ENCODE results near the gene SOX5. TPM values are rescaled to one million over a fixed set of nuclear protein-coding genes. Genes with fewer than 3 reads are reported as not detected.
"Not testable (repeated sequence)": the region's sequence is repeated elsewhere in the genome, so short reads cannot be mapped to it uniquely, and the experiment has no call there.

Gene SOX5
- polyA plus RNA-seq, 4 donors, result 0.81 to 5.1 (median 1.3) TPM; not detected in 1

DNA sequence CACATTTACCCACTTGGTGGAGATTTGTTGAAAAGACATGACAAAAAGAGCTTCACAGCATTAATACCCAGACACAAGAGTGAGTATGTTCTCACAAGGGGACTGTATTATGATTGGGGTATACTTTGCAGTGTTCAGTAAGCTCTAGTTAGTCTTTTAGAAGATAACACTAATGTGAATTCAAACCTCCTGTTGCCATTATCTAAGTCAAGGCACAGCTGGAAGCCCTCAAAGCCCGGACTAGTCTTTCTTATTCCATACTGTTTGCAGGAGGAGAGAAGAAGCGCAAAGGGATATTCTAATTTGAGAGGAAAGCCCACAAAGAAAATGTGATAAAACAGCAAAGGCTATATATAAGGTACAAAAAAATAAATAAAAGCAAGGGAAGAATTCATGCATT lies 445.9 kb downstream of the SOX5 start:
- Histone ChIP-seq H3K36me3 (ENCODE audit: control insufficient read depth in 3 of 3, insufficient read depth in 2 of 3, low read depth in 1 of 3, low read length in 3 of 3) (no peaks in the 10 kb centered on the region), H3K27me3 (ENCODE audit: control insufficient read depth in 3 of 3, insufficient read depth in 3 of 3, low read length in 3 of 3) (no peaks in the 10 kb centered on the region), H3K4me1 (ENCODE audit: control insufficient read depth in 3 of 3, insufficient read depth in 2 of 3, low read depth in 1 of 3, low read length in 2 of 3) (no peaks in the 10 kb centered on the region), H3K9me3 (ENCODE audit: control insufficient read depth in 2 of 2, insufficient read depth in 1 of 2, low read depth in 1 of 2, low read length in 1 of 2) (peaks cover 0 to 5% of the 10 kb centered on the region in 2 donors), H3K4me3 (ENCODE audit: low read depth in 1 of 3, low read length in 3 of 3) (no peak overlapping the region), H3K27ac (ENCODE audit: low read depth in 1 of 3, low read length in 2 of 3) (no peak overlapping the region)
- no peak for FAIRE-seq
- DNase-seq, result no peak
- 65 to 73% (median 69%) methylated on average over 2 of the region's 2 CpGs for WGBS, 3 donors

GRCh38 chr12:23502259-23502658 lies 447.2 kb downstream of the SOX5 start:
- Histone ChIP-seq H3K27ac (ENCODE audit: low read depth in 1 of 3, low read length in 2 of 3) (no peak overlapping the region), H3K4me3 (ENCODE audit: low read depth in 1 of 3, low read length in 3 of 3) (no peak overlapping the region), H3K36me3 (ENCODE audit: control insufficient read depth in 3 of 3, insufficient read depth in 2 of 3, low read depth in 1 of 3, low read length in 3 of 3) (no peaks in the 10 kb centered on the region), H3K27me3 (ENCODE audit: control insufficient read depth in 3 of 3, insufficient read depth in 3 of 3, low read length in 3 of 3) (no peaks in the 10 kb centered on the region), H3K9me3 (ENCODE audit: control insufficient read depth in 2 of 2, insufficient read depth in 1 of 2, low read depth in 1 of 2, low read length in 1 of 2) (peaks cover 0 to 7% of the 10 kb centered on the region in 2 donors), H3K4me1 (ENCODE audit: control insufficient read depth in 3 of 3, insufficient read depth in 2 of 3, low read depth in 1 of 3, low read length in 2 of 3) (no peaks in the 10 kb centered on the region)
- WGBS, 3 donors, result 57 to 83% (median 75%) methylated on average over 3 of the region's 3 CpGs
- FAIRE-seq, result no peak
- no peak for DNase-seq

DNA sequence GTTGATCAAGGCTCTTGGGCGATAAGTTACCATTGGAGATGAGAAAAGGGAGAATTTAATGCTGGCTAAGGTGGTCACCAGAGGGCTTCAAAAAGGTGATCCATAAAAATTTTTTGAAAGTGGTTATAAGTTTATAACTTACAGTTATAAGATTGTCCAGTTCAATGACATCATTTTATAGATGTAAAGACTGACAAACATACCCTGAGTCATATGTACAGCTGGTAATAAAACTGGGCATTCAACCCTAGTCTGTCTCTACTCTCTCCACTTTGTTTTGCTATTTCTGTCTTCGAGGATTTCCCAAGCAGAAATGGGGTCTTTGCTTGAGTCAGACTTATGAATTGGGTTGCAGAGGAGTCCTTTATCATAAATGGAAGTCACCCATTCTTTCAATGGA lies 454.0 kb downstream of the SOX5 start:
- DNase-seq (no peak), FAIRE-seq (no peak)
- WGBS, 3 donors, result 54 to 72% (median 58%) methylated on average over 2 of the region's 2 CpGs
- H3K27me3 ChIP-seq (ENCODE audit: control insufficient read depth in 3 of 3, insufficient read depth in 3 of 3, low read length in 3 of 3), result no peaks in the 10 kb centered on the region
- H3K4me1 ChIP-seq (ENCODE audit: control insufficient read depth in 3 of 3, insufficient read depth in 2 of 3, low read depth in 1 of 3, low read length in 2 of 3), result no peaks in the 10 kb centered on the region
- no peak overlapping the region for H3K4me3 ChIP-seq (ENCODE audit: low read depth in 1 of 3, low read length in 3 of 3)
- H3K27ac ChIP-seq (ENCODE audit: low read depth in 1 of 3, low read length in 2 of 3), result no peak overlapping the region
- peaks cover 0 to 17% of the 10 kb centered on the region in 2 donors for H3K9me3 ChIP-seq (ENCODE audit: control insufficient read depth in 2 of 2, insufficient read depth in 1 of 2, low read depth in 1 of 2, low read length in 1 of 2)
- H3K36me3 ChIP-seq (ENCODE audit: control insufficient read depth in 3 of 3, insufficient read depth in 2 of 3, low read depth in 1 of 3, low read length in 3 of 3), result no peaks in the 10 kb centered on the region

DNA sequence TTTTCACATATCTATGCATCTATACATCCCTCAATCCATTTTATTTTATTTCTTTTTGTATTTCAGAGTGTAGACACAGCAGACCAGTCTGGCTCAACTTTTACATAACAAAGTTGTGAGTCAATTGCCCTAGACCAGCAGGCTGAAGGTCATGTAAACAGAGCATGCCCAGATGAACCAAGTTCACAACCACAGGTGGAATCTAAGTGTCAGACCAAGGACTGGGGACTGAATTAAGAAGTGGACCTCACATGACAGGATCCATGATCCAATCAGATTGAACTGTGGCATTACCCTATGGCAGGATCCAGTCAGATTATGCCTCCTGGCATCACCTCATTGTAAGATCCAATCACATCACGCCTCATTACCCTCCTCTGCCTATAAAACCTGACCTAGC lies 455.8 kb downstream of the SOX5 start:
- Histone ChIP-seq H3K27me3 (ENCODE audit: control insufficient read depth in 3 of 3, insufficient read depth in 3 of 3, low read length in 3 of 3) (no peaks in the 10 kb centered on the region), H3K27ac (ENCODE audit: low read depth in 1 of 3, low read length in 2 of 3) (no peak overlapping the region), H3K4me3 (ENCODE audit: low read depth in 1 of 3, low read length in 3 of 3) (no peak overlapping the region), H3K9me3 (ENCODE audit: control insufficient read depth in 2 of 2, insufficient read depth in 1 of 2, low read depth in 1 of 2, low read length in 1 of 2) (peaks cover 0 to 14% of the 10 kb centered on the region in 2 donors), H3K36me3 (ENCODE audit: control insufficient read depth in 3 of 3, insufficient read depth in 2 of 3, low read depth in 1 of 3, low read length in 3 of 3) (no peaks in the 10 kb centered on the region), H3K4me1 (ENCODE audit: control insufficient read depth in 3 of 3, insufficient read depth in 2 of 3, low read depth in 1 of 3, low read length in 2 of 3) (no peaks in the 10 kb centered on the region)
- DNase-seq (no peak), FAIRE-seq (no peak)
- 30 to 72% (median 38%) methylated on average over 1 of the region's 1 CpG for WGBS, 3 donors

- WGBS, 3 donors, result 57 to 82% (median 67%) methylated on average over 3 of the region's 3 CpGs
- not testable (repeated sequence) for H3K36me3 ChIP-seq (ENCODE audit: control insufficient read depth in 3 of 3, insufficient read depth in 2 of 3, low read depth in 1 of 3, low read length in 3 of 3); H3K4me1 ChIP-seq (ENCODE audit: control insufficient read depth in 3 of 3, insufficient read depth in 2 of 3, low read depth in 1 of 3, low read length in 2 of 3); H3K4me3 ChIP-seq (ENCODE audit: low read depth in 1 of 3, low read length in 3 of 3); H3K9me3 ChIP-seq (ENCODE audit: control insufficient read depth in 2 of 2, insufficient read depth in 1 of 2, low read depth in 1 of 2, low read length in 1 of 2); FAIRE-seq; H3K27me3 ChIP-seq (ENCODE audit: control insufficient read depth in 3 of 3, insufficient read depth in 3 of 3, low read length in 3 of 3); H3K27ac ChIP-seq (ENCODE audit: low read depth in 1 of 3, low read length in 2 of 3); DNase-seq
Measured at GRCh38 chr12:23491029-23491428, 458.4 kb downstream of the SOX5 start.

DNA sequence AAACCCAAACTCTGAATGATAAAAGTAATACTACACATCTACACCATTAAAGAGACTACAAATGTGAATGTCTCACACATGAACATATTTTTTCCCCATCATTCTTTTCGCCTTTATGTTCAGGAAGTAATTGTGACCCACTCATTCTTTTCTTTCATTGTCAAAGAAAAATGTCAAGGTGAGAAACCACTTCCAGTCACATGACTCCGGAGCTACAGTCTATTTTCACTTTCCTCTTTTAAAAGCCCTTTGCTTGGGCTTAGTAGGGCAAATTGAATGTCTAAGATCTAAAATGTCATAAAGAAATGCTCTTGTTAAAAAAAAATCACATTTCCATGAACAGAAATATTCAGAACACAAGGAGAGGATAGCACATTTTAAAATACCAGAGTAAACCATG lies 461.3 kb downstream of the SOX5 start:
- no peaks in the 10 kb centered on the region for H3K36me3 ChIP-seq (ENCODE audit: control insufficient read depth in 3 of 3, insufficient read depth in 2 of 3, low read depth in 1 of 3, low read length in 3 of 3)
- H3K27me3 ChIP-seq (ENCODE audit: control insufficient read depth in 3 of 3, insufficient read depth in 3 of 3, low read length in 3 of 3), result no peaks in the 10 kb centered on the region
- DNase-seq (no peak), FAIRE-seq (no peak)
- H3K4me3 ChIP-seq (ENCODE audit: low read depth in 1 of 3, low read length in 3 of 3), result no peak overlapping the region
- no peak overlapping the region for H3K27ac ChIP-seq (ENCODE audit: low read depth in 1 of 3, low read length in 2 of 3)
- H3K9me3 ChIP-seq (ENCODE audit: control insufficient read depth in 2 of 2, insufficient read depth in 1 of 2, low read depth in 1 of 2, low read length in 1 of 2), result peaks cover 0 to 6% of the 10 kb centered on the region in 2 donors
- WGBS, 3 donors, result 77 to 80% (median 80%) methylated on average over 2 of the region's 2 CpGs
- H3K4me1 ChIP-seq (ENCODE audit: control insufficient read depth in 3 of 3, insufficient read depth in 2 of 3, low read depth in 1 of 3, low read length in 2 of 3), result no peaks in the 10 kb centered on the region

DNA sequence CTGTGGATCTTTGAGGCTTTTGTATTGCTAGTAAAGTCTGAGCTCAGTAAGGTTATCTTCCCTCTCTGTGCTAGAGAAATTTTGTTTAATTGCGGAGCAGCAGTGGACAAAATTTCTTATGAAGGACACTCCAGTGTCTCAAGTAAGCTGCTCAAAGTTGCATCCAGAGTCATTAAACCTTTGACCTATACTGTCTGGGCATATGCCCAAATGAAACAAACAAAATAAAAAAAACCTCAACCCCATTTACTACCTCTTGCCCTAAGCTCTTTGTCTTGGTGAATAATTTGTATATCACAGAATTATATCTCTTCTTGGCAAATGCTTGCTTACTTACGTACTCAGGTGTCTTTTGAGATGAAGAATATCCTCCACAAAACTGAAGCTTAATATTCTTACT lies 465.2 kb downstream of the SOX5 start:
- Histone ChIP-seq H3K27ac (ENCODE audit: low read depth in 1 of 3, low read length in 2 of 3) (no peak overlapping the region), H3K4me3 (ENCODE audit: low read depth in 1 of 3, low read length in 3 of 3) (no peak overlapping the region), H3K9me3 (ENCODE audit: control insufficient read depth in 2 of 2, insufficient read depth in 1 of 2, low read depth in 1 of 2, low read length in 1 of 2) (no peaks in the 10 kb centered on the region), H3K27me3 (ENCODE audit: control insufficient read depth in 3 of 3, insufficient read depth in 3 of 3, low read length in 3 of 3) (no peaks in the 10 kb centered on the region), H3K4me1 (ENCODE audit: control insufficient read depth in 3 of 3, insufficient read depth in 2 of 3, low read depth in 1 of 3, low read length in 2 of 3) (no peaks in the 10 kb centered on the region), H3K36me3 (ENCODE audit: control insufficient read depth in 3 of 3, insufficient read depth in 2 of 3, low read depth in 1 of 3, low read length in 3 of 3) (no peaks in the 10 kb centered on the region)
- no peak for FAIRE-seq
- no peak for DNase-seq
- WGBS, 3 donors, result 69 to 83% (median 76%) methylated on average over 2 of the region's 2 CpGs

DNA sequence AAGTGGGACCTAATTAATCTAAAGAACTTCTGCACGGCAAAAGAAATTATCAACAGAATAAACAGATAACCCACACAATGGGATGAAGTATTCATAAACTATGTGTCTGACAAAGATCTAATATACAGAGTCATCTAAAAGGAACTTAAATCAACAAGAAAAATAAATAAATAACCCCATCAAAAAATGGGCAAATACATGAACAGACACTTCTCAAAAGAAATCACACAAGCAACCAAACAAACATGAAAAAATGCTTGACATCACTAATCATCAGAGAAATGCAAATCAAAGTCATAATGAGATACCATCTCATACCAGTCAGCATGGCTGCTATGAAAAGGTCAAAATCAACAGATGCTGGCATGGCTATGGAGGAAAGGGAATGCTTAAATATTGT lies 466.9 kb downstream of the SOX5 start:
- H3K27ac ChIP-seq (ENCODE audit: low read depth in 1 of 3, low read length in 2 of 3), result no peak overlapping the region
- H3K36me3 ChIP-seq (ENCODE audit: control insufficient read depth in 3 of 3, insufficient read depth in 2 of 3, low read depth in 1 of 3, low read length in 3 of 3), result no peaks in the 10 kb centered on the region
- no peaks in the 10 kb centered on the region for H3K4me1 ChIP-seq (ENCODE audit: control insufficient read depth in 3 of 3, insufficient read depth in 2 of 3, low read depth in 1 of 3, low read length in 2 of 3)
- DNase-seq (no peak), FAIRE-seq (no peak)
- WGBS, 3 donors, result 40 to 62% (median 56%) methylated on average over 1 of the region's 1 CpG
- no peak overlapping the region for H3K4me3 ChIP-seq (ENCODE audit: low read depth in 1 of 3, low read length in 3 of 3)
- no peaks in the 10 kb centered on the region for H3K27me3 ChIP-seq (ENCODE audit: control insufficient read depth in 3 of 3, insufficient read depth in 3 of 3, low read length in 3 of 3)
- no peaks in the 10 kb centered on the region for H3K9me3 ChIP-seq (ENCODE audit: control insufficient read depth in 2 of 2, insufficient read depth in 1 of 2, low read depth in 1 of 2, low read length in 1 of 2)
